Endothelial cell of umbilical vein (primary cell): ENCODE data around the gene CTSK.

Experiments
- JUN ChIP-seq: IDR thresholded peaks from 2 replicates; pipeline ENCODE4 v1.6.1; 2011; ENCODE audit warnings: borderline replicate concordance, low read depth; ENCODE audit not compliant: insufficient read length, insufficient read depth
- MYC ChIP-seq: IDR thresholded peaks from one replicate; pipeline ENCODE4 v1.6.1; 2011; ENCODE audit warnings: mild to moderate bottlenecking, low read depth, low read length
- POLR2A ChIP-seq: IDR thresholded peaks from 2 replicates; pipeline ENCODE4 v1.6.1; 2012; ENCODE audit warnings: low read depth, mild to moderate bottlenecking, control low read depth, low read length
- TF ChIP-seq, protein P1 (sequence below), 2 donors: IDR thresholded peaks; 1 replicate in 1 of 2; 2 replicates in 1 of 2; pipeline ENCODE4 v1.5.1; 2011; ENCODE audit warnings: low read length in 2 of 2, mild to moderate bottlenecking in 2 of 2, moderate library complexity in 2 of 2, control low read depth in 1 of 2, inconsistent platforms in 1 of 2, low read depth in 1 of 2; ENCODE audit not compliant: insufficient read depth in 1 of 2; ENCODE audit errors: extremely low read depth in 1 of 2

DNA sequence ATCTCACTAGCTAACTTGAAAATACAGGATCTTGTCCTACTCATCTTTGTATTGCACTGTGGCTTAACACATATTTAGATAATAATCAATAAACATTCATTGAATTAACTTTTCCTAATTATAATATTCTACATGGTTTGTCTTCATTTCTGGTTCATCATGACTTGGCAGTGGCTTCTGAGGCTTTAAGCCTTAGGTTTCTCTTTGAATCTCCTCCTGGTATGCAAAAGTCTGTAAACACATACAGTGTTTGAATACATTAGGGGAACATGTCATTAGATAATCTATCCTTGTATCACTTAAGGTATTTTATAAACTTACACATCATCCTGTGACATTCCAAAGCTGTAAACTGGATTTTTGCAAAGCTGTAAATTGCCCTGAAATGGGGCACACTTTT, 20.6 kb downstream of the CTSK start:
- TF ChIP-seq MYC (no peak), JUN (no peak), POLR2A (no peak)
- TF ChIP-seq, protein P1, sequence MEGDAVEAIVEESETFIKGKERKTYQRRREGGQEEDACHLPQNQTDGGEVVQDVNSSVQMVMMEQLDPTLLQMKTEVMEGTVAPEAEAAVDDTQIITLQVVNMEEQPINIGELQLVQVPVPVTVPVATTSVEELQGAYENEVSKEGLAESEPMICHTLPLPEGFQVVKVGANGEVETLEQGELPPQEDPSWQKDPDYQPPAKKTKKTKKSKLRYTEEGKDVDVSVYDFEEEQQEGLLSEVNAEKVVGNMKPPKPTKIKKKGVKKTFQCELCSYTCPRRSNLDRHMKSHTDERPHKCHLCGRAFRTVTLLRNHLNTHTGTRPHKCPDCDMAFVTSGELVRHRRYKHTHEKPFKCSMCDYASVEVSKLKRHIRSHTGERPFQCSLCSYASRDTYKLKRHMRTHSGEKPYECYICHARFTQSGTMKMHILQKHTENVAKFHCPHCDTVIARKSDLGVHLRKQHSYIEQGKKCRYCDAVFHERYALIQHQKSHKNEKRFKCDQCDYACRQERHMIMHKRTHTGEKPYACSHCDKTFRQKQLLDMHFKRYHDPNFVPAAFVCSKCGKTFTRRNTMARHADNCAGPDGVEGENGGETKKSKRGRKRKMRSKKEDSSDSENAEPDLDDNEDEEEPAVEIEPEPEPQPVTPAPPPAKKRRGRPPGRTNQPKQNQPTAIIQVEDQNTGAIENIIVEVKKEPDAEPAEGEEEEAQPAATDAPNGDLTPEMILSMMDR (IDR thresholded peaks at IDR 0.05; ENCODE audit: extremely low read depth in 1 of 2, insufficient read depth in 1 of 2, low read depth in 1 of 2, low read length in 2 of 2), result no peak
